ENCODE measurements around the gene SNX25. TPM values are rescaled to one million over a fixed set of nuclear protein-coding genes. Genes with fewer than 3 reads are reported as not detected.
"Not testable (repeated sequence)": the region's sequence is repeated elsewhere in the genome, so short reads cannot be mapped to it uniquely, and the experiment has no call there.

Gene SNX25
- total RNA-seq, 4 donors from 2014 or later: 36.9 to 71.3 (median 42.7) TPM

- 50% methylated on average over 16 of the region's 16 CpGs for WGBS, 2 donors
- peak; percentile 49 to 57 for DNase-seq
- Histone ChIP-seq H3K27me3 (no peaks in the 10 kb centered on the region), H3K4me1 (peaks cover 16 to 31% of the 10 kb centered on the region in 2 donors), H3K9me3 (no peaks in the 10 kb centered on the region), H3K4me3 (replicated peaks in 1 of 3) (no peak overlapping the region), H3K27ac (peak overlapping the region; percentile 11 to 99 (median 98)), H3K36me3 (no peaks in the 10 kb centered on the region)
- intact Hi-C loops (cut with DNase I): no loop called here
- no peak for TF ChIP-seq POLR2A (IDR thresholded peaks at IDR 0.05)
- TF ChIP-seq CTCF (IDR thresholded peaks at IDR 0.05): no peak
Observed at GRCh38 chr4:185201977-185202962, 7.1 kb upstream of the SNX25 start.

- Histone ChIP-seq H3K9me3 (no peaks in the 10 kb centered on the region), H3K36me3 (no peaks in the 10 kb centered on the region), H3K27ac (peak overlapping the region; percentile 98 to 99 (median 98)), H3K4me1 (peaks cover 16 to 28% of the 10 kb centered on the region in 2 donors), H3K4me3 (replicated peaks in 1 of 3) (peak overlapping the region; percentile 53 to 84 (median 70)), H3K27me3 (no peaks in the 10 kb centered on the region)
- intact Hi-C loops (cut with DNase I): no loop called here
- WGBS, 2 donors: 67 to 69% methylated on average over 8 of the region's 8 CpGs
- peak; percentile 39 to 44 for DNase-seq
- no peak for TF ChIP-seq POLR2A (IDR thresholded peaks at IDR 0.05)
- no peak for TF ChIP-seq CTCF (IDR thresholded peaks at IDR 0.05)
Observed at GRCh38 chr4:185202984-185203485, 6.4 kb upstream of the SNX25 start.

- Histone ChIP-seq H3K27ac (peak within 1 kb of the TSS; percentile 98 to 99 (median 98)), H3K9me3 (no peaks in the 10 kb centered on the region), H3K27me3 (no peaks in the 10 kb centered on the region), H3K4me1 (peaks cover 16 to 29% of the 10 kb centered on the region in 2 donors), H3K4me3 (replicated peaks in 1 of 3) (peak within 1 kb of the TSS; percentile 53 to 84 (median 70)), H3K36me3 (no peaks in the 10 kb centered on the region)
- 1 to 5% methylated on average over 5 to 36 of the region's 103 CpGs for WGBS, 2 donors
- peak; percentile 93 to 96 for DNase-seq
- intact Hi-C loops (cut with DNase I): no loop called here
- TF ChIP-seq POLR2A (IDR thresholded peaks at IDR 0.05): peak; percentile 42 to 89
- no peak for TF ChIP-seq CTCF (IDR thresholded peaks at IDR 0.05)
Observed at GRCh38 chr4:185203486-185204237, 5.7 kb upstream of the SNX25 start, which contains the start of gene CFAP97. Gene CFAP97, minus strand, starts transcription at chr4:185204000. Its CDS starts 12,804 bp downstream, at chr4:185191196.

- TF ChIP-seq CTCF (IDR thresholded peaks at IDR 0.05) (peak in 1 of 6 experiments; percentile 5), POLR2A (IDR thresholded peaks at IDR 0.05) (no peak)
- intact Hi-C loops (cut with DNase I): no loop called here
- H3K36me3 ChIP-seq: no peaks in the 10 kb centered on the region
- DNase-seq: peak; percentile 33 to 38
- peaks cover 16 to 33% of the 10 kb centered on the region in 2 donors for H3K4me1 ChIP-seq
- H3K27me3 ChIP-seq: no peaks in the 10 kb centered on the region
- H3K9me3 ChIP-seq: no peaks in the 10 kb centered on the region
- 8 to 9% methylated on average over 10 to 14 of the region's 14 CpGs for WGBS, 2 donors
- H3K27ac ChIP-seq: peak overlapping the region; percentile 11 to 99 (median 63)
- peak overlapping the region; percentile 30 to 84 (median 53) for H3K4me3 ChIP-seq (replicated peaks in 1 of 3)
Observed at GRCh38 chr4:185204238-185204910, 5.0 kb upstream of the SNX25 start.

GRCh38 chr4:185205073-185205472 lies 4.3 kb upstream of the SNX25 start:
- H3K9me3 ChIP-seq; H3K36me3 ChIP-seq; DNase-seq; H3K4me3 ChIP-seq (replicated peaks in 1 of 3); H3K27me3 ChIP-seq; intact Hi-C loops (cut with DNase I): not testable (repeated sequence)
- peaks cover 16 to 33% of the 10 kb centered on the region in 2 donors for H3K4me1 ChIP-seq
- H3K27ac ChIP-seq: peak overlapping the region in 2 of 3 donors; percentile 63 to 99
- WGBS, 2 donors: 94 to 96% methylated on average over 13 of the region's 13 CpGs
